Spinal cord (tissue), 10 donors: ENCODE measurements around the gene TOP1. TPM values are rescaled to one million over a fixed set of nuclear protein-coding genes. Genes with fewer than 3 reads are reported as not detected.
A peak's percentile ranks its signal among the peaks of the same experiment; 100 is the strongest.

Source experiments
- DNase-seq, 6 donors: peaks; one replicate each; pipeline versions ENCODE4 v3.0.0 to v3.0.0-alpha.2; 2013 to 2015; ENCODE audit warnings: low spot score in 6 of 6, low read depth in 4 of 6
- H3K27ac ChIP-seq: one replicate; pipeline ENCODE4 v1.5.1; 2013; ENCODE audit warnings: low read depth, low read length, control low read depth
- H3K27me3 ChIP-seq: one replicate; pipeline ENCODE4 v1.6.1; 2013; ENCODE audit warnings: low read length; ENCODE audit not compliant: control insufficient read depth, insufficient read depth
- H3K36me3 ChIP-seq: one replicate; pipeline ENCODE4 v1.6.1; 2013; ENCODE audit warnings: low read length; ENCODE audit not compliant: control insufficient read depth, insufficient read depth
- H3K4me1 ChIP-seq: one replicate; pipeline ENCODE4 v1.6.1; 2013; ENCODE audit warnings: low read length; ENCODE audit not compliant: control insufficient read depth, insufficient read depth
- H3K4me3 ChIP-seq: one replicate; pipeline ENCODE4 v1.5.1; 2013; ENCODE audit warnings: low read depth, low read length, control low read depth
- H3K9me3 ChIP-seq: one replicate; pipeline ENCODE4 v1.6.1; 2013; ENCODE audit warnings: low read length; ENCODE audit not compliant: control insufficient read depth, insufficient read depth
- WGBS: methylation state at CpG from one replicate; pipeline ENCODE4 v1.1.5; 2013; ENCODE audit warnings: missing lambda C conversion rate; ENCODE audit not compliant: insufficient coverage; 5-methylcytosine and 5-hydroxymethylcytosine counted together
- polyA plus RNA-seq, 2 donors: library from polyadenylated mRNA; unstranded; fragments of 120-200 nt; gene quantifications; one replicate each; pipeline ENCODE4 v1.2.1, GENCODE V29; 2013; ENCODE audit not compliant: insufficient read length in 2 of 2
- total RNA-seq, 2 donors: library from RNA; depleted of rRNA in 1 of 2; stranded (reverse); fragments of 120-200 nt in 1 of 2; fragments of >200 nt in 1 of 2; gene quantifications; one replicate each; pipeline versions ENCODE4 v1.2.3 to v1.2.4, GENCODE V29; 2013 to 2014
- donor health status: healthy.

TOP1 gene
- total and polyA plus RNA-seq, 4 donors, result 29.1 to 90.1 (median 52.4) TPM

GRCh38 chr20:41051009-41051825 is 22.6 kb downstream of the TOP1 start:
- Histone ChIP-seq H3K27me3 (no peaks in the 10 kb centered on the region), H3K36me3 (no peaks in the 10 kb centered on the region), H3K9me3 (no peaks in the 10 kb centered on the region), H3K4me3 (no peak overlapping the region), H3K4me1 (peaks cover 4% of the 10 kb centered on the region), H3K27ac (no peak overlapping the region)
- no CpG with 5 or more reads among the region's 5 CpGs for WGBS
- peak in 1 of 6 donors; percentile 20 for DNase-seq

GRCh38 chr20:41052742-41053419 is 24.3 kb downstream of the TOP1 start:
- H3K9me3 ChIP-seq, result no peaks in the 10 kb centered on the region
- H3K36me3 ChIP-seq, result no peaks in the 10 kb centered on the region
- H3K27me3 ChIP-seq, result no peaks in the 10 kb centered on the region
- WGBS, result 40% methylated on average over 3 of the region's 6 CpGs
- no peak overlapping the region for H3K4me3 ChIP-seq
- peak in 2 of 6 donors; percentile 39 to 60 for DNase-seq
- H3K4me1 ChIP-seq, result peaks cover 4% of the 10 kb centered on the region
- no peak overlapping the region for H3K27ac ChIP-seq

DNA sequence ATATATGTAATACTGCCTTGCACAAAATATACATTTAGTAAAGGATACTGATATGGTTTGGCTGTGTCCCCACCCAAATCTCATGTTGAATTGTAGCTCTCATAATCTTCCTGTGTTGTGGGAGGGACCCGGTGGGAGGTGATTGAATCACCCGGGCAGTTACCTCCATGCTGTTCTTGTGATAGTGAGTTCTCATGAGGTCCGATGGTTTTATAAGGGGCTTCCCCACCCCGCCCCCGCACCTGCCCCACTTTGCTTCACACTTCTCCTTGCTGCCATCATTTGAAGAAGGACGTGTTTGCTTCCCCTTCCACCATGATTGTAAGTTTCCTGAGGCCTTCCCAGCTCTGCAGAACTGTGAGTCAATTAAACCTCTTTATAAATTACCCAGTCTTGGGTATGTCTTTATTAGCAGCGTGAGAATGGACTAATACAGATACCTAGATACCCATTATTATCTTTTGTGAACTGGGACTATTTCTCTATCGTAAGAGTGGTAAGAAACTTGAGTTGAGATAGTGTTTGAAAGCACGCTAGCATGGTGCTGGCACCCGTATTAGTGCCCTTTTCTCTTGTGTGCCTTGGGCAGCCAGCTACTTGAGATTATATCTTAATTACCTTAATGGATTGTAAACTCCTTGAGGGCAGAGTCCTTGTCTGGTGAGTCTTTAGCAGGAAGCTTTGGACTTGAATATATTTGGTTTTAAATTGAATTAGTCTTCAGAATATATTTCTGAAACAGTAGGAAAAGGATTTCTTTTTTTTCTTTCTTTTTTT is 25.6 kb downstream of the TOP1 start:
- Histone ChIP-seq H3K27ac (no peak overlapping the region), H3K4me3 (no peak overlapping the region), H3K9me3 (no peaks in the 10 kb centered on the region), H3K36me3 (no peaks in the 10 kb centered on the region), H3K4me1 (peaks cover 4% of the 10 kb centered on the region), H3K27me3 (no peaks in the 10 kb centered on the region)
- no peak for DNase-seq
- WGBS, result 100% methylated on average over 1 of the region's 10 CpGs

DNA sequence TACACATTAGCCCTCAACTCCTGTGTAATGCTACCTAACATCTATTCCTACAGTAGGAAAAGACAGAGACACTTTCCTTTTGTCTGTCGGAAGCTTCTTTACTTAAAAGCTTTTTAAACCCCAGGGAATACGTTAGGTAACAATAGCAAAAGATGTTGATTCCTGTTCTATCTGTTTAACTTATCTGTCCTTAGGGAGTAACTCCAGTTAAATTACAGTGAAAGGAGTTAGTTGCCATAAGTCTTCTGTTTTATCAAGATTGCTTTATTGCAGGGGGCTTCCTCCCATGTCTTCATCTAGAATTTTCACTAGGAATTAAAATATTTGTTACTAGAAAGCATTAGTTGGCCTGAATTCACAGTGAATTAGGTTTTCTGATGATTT is 26.2 kb downstream of the TOP1 start:
- Histone ChIP-seq H3K27me3 (no peaks in the 10 kb centered on the region), H3K27ac (no peak overlapping the region), H3K36me3 (no peaks in the 10 kb centered on the region), H3K9me3 (no peaks in the 10 kb centered on the region), H3K4me3 (no peak overlapping the region), H3K4me1 (peaks cover 3% of the 10 kb centered on the region)
- WGBS, result no CpG with 5 or more reads among the region's 2 CpGs
- DNase-seq, result peak in 1 of 6 donors; percentile 37

DNA sequence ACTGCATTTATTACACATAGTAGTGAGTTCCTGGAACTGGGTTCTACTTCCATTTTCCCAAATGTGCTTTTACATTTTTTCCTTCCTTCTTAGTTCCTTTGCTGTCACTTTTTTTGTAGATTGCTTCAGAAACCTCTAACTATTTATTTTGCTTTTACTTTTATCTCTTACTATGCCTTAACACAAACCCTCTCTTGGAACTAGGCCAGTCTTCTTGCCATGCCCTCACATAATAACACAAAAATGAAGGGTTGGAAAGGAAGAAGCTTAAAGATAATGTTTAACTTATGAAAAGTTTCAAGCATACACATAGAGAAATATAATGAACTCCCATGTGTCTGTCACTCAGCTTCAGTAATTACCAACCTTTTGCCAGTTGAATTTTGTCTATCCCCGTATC is 27.1 kb downstream of the TOP1 start:
- no peaks in the 10 kb centered on the region for H3K27me3 ChIP-seq
- no peaks in the 10 kb centered on the region for H3K4me1 ChIP-seq
- H3K27ac ChIP-seq, result no peak overlapping the region
- no peak overlapping the region for H3K4me3 ChIP-seq
- no peaks in the 10 kb centered on the region for H3K36me3 ChIP-seq
- DNase-seq, result no peak
- no peaks in the 10 kb centered on the region for H3K9me3 ChIP-seq
- whole genome bisulfite sequencing, result no CpG with 5 or more reads among the region's 1 CpG

DNA sequence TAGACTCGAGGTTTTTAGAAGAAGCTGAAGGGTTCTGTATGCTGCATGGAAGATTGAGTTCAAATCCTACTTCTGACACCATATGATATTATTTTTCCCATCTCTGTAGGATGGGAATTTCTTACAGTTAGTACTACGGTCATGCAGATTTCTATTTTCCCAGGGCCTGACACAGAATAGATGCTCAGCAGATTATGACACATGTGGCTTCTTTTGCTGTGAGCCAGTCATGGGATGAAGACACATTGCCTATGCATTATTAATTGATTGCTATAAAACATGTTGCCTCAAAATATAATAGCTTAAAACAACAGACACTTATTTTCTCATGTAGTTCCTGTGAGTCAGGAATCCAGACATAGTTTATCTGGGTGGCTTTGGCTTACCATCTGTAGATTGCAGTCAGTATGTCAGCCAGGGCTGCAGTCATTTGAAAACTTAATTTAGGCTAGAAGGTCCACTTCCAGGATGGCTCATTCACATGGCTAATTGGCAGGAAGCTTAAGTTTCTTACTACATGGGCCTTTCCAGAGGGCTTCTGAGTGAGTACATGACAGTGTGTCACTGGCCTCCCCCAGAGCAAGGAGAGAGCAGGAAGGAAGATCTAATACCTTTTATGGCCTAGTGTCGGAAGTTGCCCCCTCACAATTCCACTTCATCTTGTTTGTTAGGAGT is 29.5 kb downstream of the TOP1 start:
- no peaks in the 10 kb centered on the region for H3K9me3 ChIP-seq
- H3K36me3 ChIP-seq, result no peaks in the 10 kb centered on the region
- WGBS, result no CpG with 5 or more reads among the region's 3 CpGs
- H3K4me3 ChIP-seq, result no peak overlapping the region
- H3K27ac ChIP-seq, result no peak overlapping the region
- DNase-seq, result no peak
- H3K27me3 ChIP-seq, result no peaks in the 10 kb centered on the region
- no peaks in the 10 kb centered on the region for H3K4me1 ChIP-seq

DNA sequence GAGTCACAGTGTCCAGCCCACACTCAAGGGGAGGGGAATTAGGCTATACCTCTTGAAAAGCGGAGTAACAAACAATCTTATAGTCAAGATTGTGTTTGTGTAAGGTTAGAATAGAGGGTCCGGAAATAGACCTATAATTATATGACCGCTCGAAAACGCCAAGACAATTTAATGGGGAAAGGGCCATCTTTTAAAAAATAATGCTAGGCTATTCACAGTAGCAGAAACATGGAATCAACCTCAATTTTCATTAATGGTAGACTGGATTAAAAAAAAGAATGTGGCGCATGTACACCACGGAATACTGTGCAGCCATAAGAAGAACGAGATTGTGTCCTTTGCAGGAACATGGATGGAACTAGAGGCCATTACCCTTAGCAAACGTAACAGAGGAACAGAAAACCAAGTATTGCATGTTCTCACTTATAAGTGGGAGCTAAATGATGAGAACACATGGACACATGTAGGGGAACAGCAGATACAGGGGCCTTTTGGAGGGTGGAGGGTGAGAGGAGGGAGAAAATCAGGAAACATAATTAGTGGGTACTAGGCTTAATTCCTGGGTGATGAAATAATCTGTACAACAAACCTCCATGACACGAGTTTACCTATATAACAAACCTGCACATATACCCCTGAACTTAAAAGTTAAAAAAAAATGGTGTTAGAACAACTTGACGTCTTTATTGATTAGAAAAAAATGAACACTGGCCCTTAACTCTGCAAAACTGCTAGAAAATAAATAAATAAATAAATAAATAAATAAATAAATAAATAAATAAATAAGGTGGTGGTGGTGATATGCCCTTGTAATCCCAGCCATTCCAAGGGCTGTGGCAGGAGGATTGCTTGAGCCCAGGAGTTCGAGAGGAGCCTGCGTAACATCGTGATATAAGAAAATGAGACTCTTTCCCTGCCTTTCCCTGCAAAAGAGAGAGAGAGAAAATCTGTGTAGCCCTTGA is 30.3 kb downstream of the TOP1 start:
- Histone ChIP-seq H3K27me3 (no peaks in the 10 kb centered on the region), H3K27ac (no peak overlapping the region), H3K4me1 (no peaks in the 10 kb centered on the region), H3K9me3 (no peaks in the 10 kb centered on the region), H3K4me3 (no peak overlapping the region), H3K36me3 (no peaks in the 10 kb centered on the region)
- 95% methylated on average over 4 of the region's 14 CpGs for WGBS
- no peak for DNase-seq

- no peaks in the 10 kb centered on the region for H3K36me3 ChIP-seq
- no CpG with 5 or more reads among the region's 3 CpGs for WGBS
- DNase-seq, result no peak
- no peak overlapping the region for H3K27ac ChIP-seq
- no peaks in the 10 kb centered on the region for H3K4me1 ChIP-seq
- H3K9me3 ChIP-seq, result no peaks in the 10 kb centered on the region
- H3K4me3 ChIP-seq, result no peak overlapping the region
- no peaks in the 10 kb centered on the region for H3K27me3 ChIP-seq
Measured at GRCh38 chr20:41061155-41061554, 32.5 kb downstream of the TOP1 start.
